Stomach (tissue), 9 donors: ENCODE data around the gene TMEM43. TPM values are rescaled to one million over a fixed set of nuclear protein-coding genes. Genes with fewer than 3 reads are reported as not detected.

Source experiments
- DNase-seq, 2 donors: peaks; one replicate each; pipeline versions ENCODE4 v3.0.0 to v3.0.0-alpha.2; 2013 to 2019
- H3K27ac ChIP-seq, 5 donors: fragments of 200-600 bp in 4 of 5; sonication (generic) in 4 of 5; one replicate each; pipeline ENCODE4 v1.5.1; 2013 to 2019; ENCODE audit warnings: mild to moderate bottlenecking in 1 of 5, moderate library complexity in 1 of 5
- H3K27me3 ChIP-seq, 3 donors: fragments of 200-600 bp; sonication (generic); one replicate each; pipeline ENCODE4 v1.5.1; 2017 to 2019; ENCODE audit warnings: mixed run types in 1 of 3
- H3K36me3 ChIP-seq, 4 donors: fragments of 200-600 bp; sonication (generic); 1 replicate in 3 of 4; 2 replicates in 1 of 4; pipeline ENCODE4 v1.5.1; 2016 to 2019
- H3K4me1 ChIP-seq, 4 donors: fragments of 200-600 bp; sonication (generic); one replicate each; pipeline ENCODE4 v1.5.1; 2016 to 2019
- H3K4me3 ChIP-seq, 4 donors: fragments of 200-600 bp; sonication (generic) in 3 of 4; one replicate each; pipeline ENCODE4 v1.5.1; 2016 to 2019; ENCODE audit warnings: mild to moderate bottlenecking in 1 of 4
- H3K9me3 ChIP-seq, 4 donors: fragments of 200-600 bp; sonication (generic); one replicate each; pipeline ENCODE4 v1.5.1; 2016 to 2019
- EP300 ChIP-seq: sonication (generic); formaldehyde crosslinking; IDR thresholded peaks from one replicate; pipeline ENCODE4 v1.6.1; 2017; ENCODE audit warnings: antibody characterized with exemption
- POLR2A ChIP-seq, 4 donors: fragments of 450-650 bp; IDR thresholded peaks; one replicate each; pipeline ENCODE4 v1.6.1; 2016; ENCODE audit warnings: antibody characterized with exemption in 4 of 4, control low read depth in 2 of 4, mild to moderate bottlenecking in 1 of 4, moderate library complexity in 1 of 4
- POLR2AphosphoS5 ChIP-seq, 3 donors: sonication (generic); formaldehyde crosslinking; IDR thresholded peaks; one replicate each; pipeline ENCODE4 v1.6.1; 2016; ENCODE audit warnings: antibody characterized with exemption in 3 of 3
- WGBS, 5 donors: extraction: QIAGEN DNeasy Blood & Tissue Kit in 3 of 5; methylation state at CpG; one replicate each; pipeline versions ENCODE4 v1.1.5 to v1.1.7; 2013 to 2018; 5-methylcytosine and 5-hydroxymethylcytosine counted together
- intact Hi-C: fragments of 100-400 bp; cut with DNase I; formaldehyde crosslinking; loops from one replicate; pipeline ENCODE4 v1.15.1; 2023; ENCODE audit warnings: low total_unique reads
- polyA plus RNA-seq, 3 donors: library from polyadenylated mRNA; stranded (reverse); fragments of 200-250 nt; gene quantifications; one replicate each; pipeline ENCODE4 v1.2.3, GENCODE V29; 2013
- total RNA-seq, 5 donors: library from RNA; depleted of rRNA; stranded (reverse); fragments of >200 nt; gene quantifications; one replicate each; pipeline versions ENCODE4 v1.1.0 to v1.2.3, GENCODE V29; 2014 to 2016
- TF ChIP-seq, protein P1 (sequence below), 7 experiments: fragments of 450-650 bp in 4 of 7; fragments of 200-600 bp in 3 of 7; sonication (generic) in 3 of 7; IDR thresholded peaks; one replicate each; pipeline ENCODE4 v1.5.1; 2016 to 2019; ENCODE audit warnings: antibody characterized with exemption in 7 of 7, control low read depth in 2 of 7, mild to moderate bottlenecking in 1 of 7
- donor health status: healthy with polysubstance abuse.
- donor health status: Bipolar disorder and iron deficiency.
- donor health status: healthy.

Gene TMEM43
- total and polyA plus RNA-seq, 8 donors: 12.6 to 67.4 (median 37.3) TPM

- Histone ChIP-seq H3K27ac (no peak overlapping the region), H3K36me3 (peaks cover 72 to 98% (median 88%) of the 10 kb centered on the region in 4 donors), H3K9me3 (no peaks in the 10 kb centered on the region), H3K4me3 (no peak overlapping the region), H3K4me1 (peaks cover 0 to 23% (median 4%) of the 10 kb centered on the region in 4 donors), H3K27me3 (no peaks in the 10 kb centered on the region)
- 87 to 93% (median 93%) methylated on average over 7 to 8 of the region's 8 CpGs for WGBS, 5 donors
- intact Hi-C loops: no loop called here
- TF ChIP-seq POLR2AphosphoS5 (IDR thresholded peaks at IDR 0.05) (no peak), POLR2A (IDR thresholded peaks at IDR 0.05) (no peak), EP300 (no peak)
- TF ChIP-seq, protein P1, sequence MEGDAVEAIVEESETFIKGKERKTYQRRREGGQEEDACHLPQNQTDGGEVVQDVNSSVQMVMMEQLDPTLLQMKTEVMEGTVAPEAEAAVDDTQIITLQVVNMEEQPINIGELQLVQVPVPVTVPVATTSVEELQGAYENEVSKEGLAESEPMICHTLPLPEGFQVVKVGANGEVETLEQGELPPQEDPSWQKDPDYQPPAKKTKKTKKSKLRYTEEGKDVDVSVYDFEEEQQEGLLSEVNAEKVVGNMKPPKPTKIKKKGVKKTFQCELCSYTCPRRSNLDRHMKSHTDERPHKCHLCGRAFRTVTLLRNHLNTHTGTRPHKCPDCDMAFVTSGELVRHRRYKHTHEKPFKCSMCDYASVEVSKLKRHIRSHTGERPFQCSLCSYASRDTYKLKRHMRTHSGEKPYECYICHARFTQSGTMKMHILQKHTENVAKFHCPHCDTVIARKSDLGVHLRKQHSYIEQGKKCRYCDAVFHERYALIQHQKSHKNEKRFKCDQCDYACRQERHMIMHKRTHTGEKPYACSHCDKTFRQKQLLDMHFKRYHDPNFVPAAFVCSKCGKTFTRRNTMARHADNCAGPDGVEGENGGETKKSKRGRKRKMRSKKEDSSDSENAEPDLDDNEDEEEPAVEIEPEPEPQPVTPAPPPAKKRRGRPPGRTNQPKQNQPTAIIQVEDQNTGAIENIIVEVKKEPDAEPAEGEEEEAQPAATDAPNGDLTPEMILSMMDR (IDR thresholded peaks at IDR 0.05): no peak
- no peak for DNase-seq
These were observed 7.3 kb downstream of the TMEM43 start for GRCh38 chr3:14132120-14132519.

- Histone ChIP-seq H3K27ac (no peak overlapping the region), H3K9me3 (no peaks in the 10 kb centered on the region), H3K27me3 (no peaks in the 10 kb centered on the region), H3K36me3 (peaks cover 72 to 100% (median 92%) of the 10 kb centered on the region in 4 donors), H3K4me3 (no peak overlapping the region), H3K4me1 (peaks cover 0 to 22% (median 0%) of the 10 kb centered on the region in 4 donors)
- TF ChIP-seq POLR2AphosphoS5 (IDR thresholded peaks at IDR 0.05) (no peak), EP300 (no peak), POLR2A (IDR thresholded peaks at IDR 0.05) (no peak)
- TF ChIP-seq, protein P1 (IDR thresholded peaks at IDR 0.05): no peak
- no peak for DNase-seq
- intact Hi-C loops: no loop called here
- 90 to 95% (median 94%) methylated on average over 6 of the region's 6 CpGs for WGBS, 5 donors
These were observed 7.8 kb downstream of the TMEM43 start for GRCh38 chr3:14132689-14133088.

- Histone ChIP-seq H3K27me3 (no peaks in the 10 kb centered on the region), H3K27ac (no peak overlapping the region), H3K4me3 (no peak overlapping the region), H3K9me3 (no peaks in the 10 kb centered on the region), H3K36me3 (peaks cover 73 to 100% (median 95%) of the 10 kb centered on the region in 4 donors), H3K4me1 (peaks cover 0 to 16% (median 0%) of the 10 kb centered on the region in 4 donors)
- DNase-seq: no peak
- intact Hi-C loops: no loop called here
- TF ChIP-seq POLR2AphosphoS5 (IDR thresholded peaks at IDR 0.05): no peak
- TF ChIP-seq EP300: no peak
- no peak for TF ChIP-seq POLR2A (IDR thresholded peaks at IDR 0.05)
- TF ChIP-seq, protein P1 (IDR thresholded peaks at IDR 0.05): no peak
- WGBS, 5 donors: 80 to 90% (median 87%) methylated on average over 8 to 10 of the region's 10 CpGs
These were observed 8.4 kb downstream of the TMEM43 start for GRCh38 chr3:14133188-14133800.

- Histone ChIP-seq H3K27me3 (no peaks in the 10 kb centered on the region), H3K4me1 (peaks cover 0 to 14% (median 0%) of the 10 kb centered on the region in 4 donors), H3K36me3 (peaks cover 78 to 100% (median 95%) of the 10 kb centered on the region in 4 donors), H3K9me3 (no peaks in the 10 kb centered on the region), H3K27ac (no peak overlapping the region), H3K4me3 (no peak overlapping the region)
- TF ChIP-seq, protein P1 (IDR thresholded peaks at IDR 0.05): no peak
- no peak for TF ChIP-seq POLR2AphosphoS5 (IDR thresholded peaks at IDR 0.05)
- no peak for TF ChIP-seq EP300
- no peak for TF ChIP-seq POLR2A (IDR thresholded peaks at IDR 0.05)
- WGBS, 5 donors: 90 to 100% (median 97%) methylated on average over 5 of the region's 5 CpGs
- intact Hi-C loops: no loop called here
- DNase-seq: no peak
These were observed 9.0 kb downstream of the TMEM43 start for GRCh38 chr3:14133876-14134275.
